Testis (tissue), 2 donors: ENCODE data around the gene EMC8.

Experiments
- CTCF ChIP-seq, 3 experiments: fragments of 450-650 bp in 2 of 3; fragments of 200-600 bp in 1 of 3; sonication (generic) in 1 of 3; IDR thresholded peaks; one replicate each; pipeline ENCODE4 v1.5.1; 2016 to 2019; ENCODE audit warnings: antibody characterized with exemption in 3 of 3, mild to moderate bottlenecking in 2 of 3, moderate library complexity in 1 of 3
- POLR2A ChIP-seq: fragments of 450-650 bp; IDR thresholded peaks from one replicate; pipeline ENCODE4 v1.6.1; 2017; ENCODE audit warnings: antibody characterized with exemption, mild to moderate bottlenecking, moderate library complexity

GRCh38 chr16:85794696-85795095 lies 4.6 kb downstream of the EMC8 start:
- TF ChIP-seq CTCF (IDR thresholded peaks at IDR 0.05) (no peak), POLR2A (no peak)
